Glutamatergic neuron (in vitro differentiated cells): ENCODE results near the gene MYOF. TPM values are rescaled to one million over a fixed set of nuclear protein-coding genes. Genes with fewer than 3 reads are reported as not detected.

Experiments used
- DNase-seq: peaks from one replicate; pipeline ENCODE4 v3.0.0; 2022
- H3K27ac Mint-ChIP-seq: one replicate; pipeline ENCODE4 v1.8.0; 2020; ENCODE audit warnings: mild to moderate bottlenecking, mixed read lengths, inconsistent platforms; ENCODE audit not compliant: unreplicated experiment
- H3K27me3 Mint-ChIP-seq: one replicate; pipeline ENCODE4 v1.8.0; 2020; ENCODE audit warnings: mild to moderate bottlenecking, moderate library complexity, mixed read lengths, inconsistent platforms; ENCODE audit not compliant: unreplicated experiment
- H3K36me3 Mint-ChIP-seq: one replicate; pipeline ENCODE4 v1.8.0; 2020; ENCODE audit warnings: mild to moderate bottlenecking, mixed read lengths, inconsistent platforms; ENCODE audit not compliant: unreplicated experiment
- H3K4me1 Mint-ChIP-seq: one replicate; pipeline ENCODE4 v1.8.0; 2020; ENCODE audit warnings: mild to moderate bottlenecking, low read depth, mixed read lengths, inconsistent platforms; ENCODE audit not compliant: unreplicated experiment
- H3K4me3 Mint-ChIP-seq: one replicate; pipeline ENCODE4 v1.8.0; 2020; ENCODE audit warnings: mild to moderate bottlenecking, mixed read lengths, inconsistent platforms; ENCODE audit not compliant: unreplicated experiment
- H3K9me3 Mint-ChIP-seq: one replicate; pipeline ENCODE4 v1.8.0; 2020; ENCODE audit warnings: mild to moderate bottlenecking, moderate library complexity, mixed read lengths, inconsistent platforms; ENCODE audit not compliant: unreplicated experiment
- long read RNA-seq: library from polyadenylated mRNA; unstranded; transcript quantifications from one replicate; pipeline ENCODE4 v2.0.0, GENCODE V29; 2020; ENCODE audit not compliant: unreplicated experiment
- total RNA-seq: library from RNA; stranded (reverse); fragmentation: NEBNext Ultra II Directional; extraction: Animal tissue kit (Norgen Biotek cat#: 25700); gene quantifications from one replicate; pipeline ENCODE4 v1.2.1, GENCODE V29; 2021; ENCODE audit not compliant: unreplicated experiment
- TF ChIP-seq, protein P1 (sequence below): fragments of 200-600 bp; sonication (generic); IDR thresholded peaks from one replicate; pipeline ENCODE4 v1.5.0; 2021; ENCODE audit not compliant: partially characterized antibody, unreplicated experiment

Gene MYOF, protein sequence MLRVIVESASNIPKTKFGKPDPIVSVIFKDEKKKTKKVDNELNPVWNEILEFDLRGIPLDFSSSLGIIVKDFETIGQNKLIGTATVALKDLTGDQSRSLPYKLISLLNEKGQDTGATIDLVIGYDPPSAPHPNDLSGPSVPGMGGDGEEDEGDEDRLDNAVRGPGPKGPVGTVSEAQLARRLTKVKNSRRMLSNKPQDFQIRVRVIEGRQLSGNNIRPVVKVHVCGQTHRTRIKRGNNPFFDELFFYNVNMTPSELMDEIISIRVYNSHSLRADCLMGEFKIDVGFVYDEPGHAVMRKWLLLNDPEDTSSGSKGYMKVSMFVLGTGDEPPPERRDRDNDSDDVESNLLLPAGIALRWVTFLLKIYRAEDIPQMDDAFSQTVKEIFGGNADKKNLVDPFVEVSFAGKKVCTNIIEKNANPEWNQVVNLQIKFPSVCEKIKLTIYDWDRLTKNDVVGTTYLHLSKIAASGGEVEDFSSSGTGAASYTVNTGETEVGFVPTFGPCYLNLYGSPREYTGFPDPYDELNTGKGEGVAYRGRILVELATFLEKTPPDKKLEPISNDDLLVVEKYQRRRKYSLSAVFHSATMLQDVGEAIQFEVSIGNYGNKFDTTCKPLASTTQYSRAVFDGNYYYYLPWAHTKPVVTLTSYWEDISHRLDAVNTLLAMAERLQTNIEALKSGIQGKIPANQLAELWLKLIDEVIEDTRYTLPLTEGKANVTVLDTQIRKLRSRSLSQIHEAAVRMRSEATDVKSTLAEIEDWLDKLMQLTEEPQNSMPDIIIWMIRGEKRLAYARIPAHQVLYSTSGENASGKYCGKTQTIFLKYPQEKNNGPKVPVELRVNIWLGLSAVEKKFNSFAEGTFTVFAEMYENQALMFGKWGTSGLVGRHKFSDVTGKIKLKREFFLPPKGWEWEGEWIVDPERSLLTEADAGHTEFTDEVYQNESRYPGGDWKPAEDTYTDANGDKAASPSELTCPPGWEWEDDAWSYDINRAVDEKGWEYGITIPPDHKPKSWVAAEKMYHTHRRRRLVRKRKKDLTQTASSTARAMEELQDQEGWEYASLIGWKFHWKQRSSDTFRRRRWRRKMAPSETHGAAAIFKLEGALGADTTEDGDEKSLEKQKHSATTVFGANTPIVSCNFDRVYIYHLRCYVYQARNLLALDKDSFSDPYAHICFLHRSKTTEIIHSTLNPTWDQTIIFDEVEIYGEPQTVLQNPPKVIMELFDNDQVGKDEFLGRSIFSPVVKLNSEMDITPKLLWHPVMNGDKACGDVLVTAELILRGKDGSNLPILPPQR (N-terminal part only)
- 0.42 TPM for total RNA-seq
- long read RNA-seq: 0 reads

DNA sequence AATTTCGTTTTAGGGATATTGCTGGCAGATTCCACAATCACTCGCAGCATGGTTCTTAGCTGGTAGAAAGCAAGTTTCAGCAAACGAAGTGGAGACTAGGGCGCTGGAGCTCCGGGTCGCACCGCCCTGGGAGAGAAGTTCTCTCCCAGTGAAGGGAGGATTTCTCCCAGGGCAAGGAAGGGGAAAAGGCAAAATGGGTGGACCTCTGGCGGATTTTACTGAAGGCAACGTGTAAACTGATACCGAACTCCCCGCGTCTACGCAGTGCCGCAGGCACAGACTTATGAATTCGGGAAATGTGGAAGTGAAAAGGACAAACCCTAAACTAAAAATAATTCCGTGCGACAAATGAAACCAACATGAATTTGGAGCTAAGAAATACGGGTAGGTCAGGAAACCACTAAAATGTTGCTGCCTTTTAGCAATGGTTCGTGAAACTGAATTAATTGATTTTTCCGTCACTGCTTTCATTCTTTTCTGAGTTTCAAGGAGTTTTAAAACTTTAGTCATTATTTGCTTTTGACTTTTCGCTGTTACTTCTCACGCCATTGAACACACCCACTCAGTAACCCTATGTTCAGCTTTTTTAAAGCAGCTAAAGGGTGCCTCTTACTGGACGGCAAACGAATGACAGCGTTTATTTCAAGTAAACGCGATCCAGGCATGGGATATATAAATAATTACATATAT lies at the start of gene MYOF:
TSS of gene MYOF (minus strand) at position 190 of the 690 bp plus-strand sequence. CDS start at position 50, 140 bp downstream.
- TF ChIP-seq, protein P1, sequence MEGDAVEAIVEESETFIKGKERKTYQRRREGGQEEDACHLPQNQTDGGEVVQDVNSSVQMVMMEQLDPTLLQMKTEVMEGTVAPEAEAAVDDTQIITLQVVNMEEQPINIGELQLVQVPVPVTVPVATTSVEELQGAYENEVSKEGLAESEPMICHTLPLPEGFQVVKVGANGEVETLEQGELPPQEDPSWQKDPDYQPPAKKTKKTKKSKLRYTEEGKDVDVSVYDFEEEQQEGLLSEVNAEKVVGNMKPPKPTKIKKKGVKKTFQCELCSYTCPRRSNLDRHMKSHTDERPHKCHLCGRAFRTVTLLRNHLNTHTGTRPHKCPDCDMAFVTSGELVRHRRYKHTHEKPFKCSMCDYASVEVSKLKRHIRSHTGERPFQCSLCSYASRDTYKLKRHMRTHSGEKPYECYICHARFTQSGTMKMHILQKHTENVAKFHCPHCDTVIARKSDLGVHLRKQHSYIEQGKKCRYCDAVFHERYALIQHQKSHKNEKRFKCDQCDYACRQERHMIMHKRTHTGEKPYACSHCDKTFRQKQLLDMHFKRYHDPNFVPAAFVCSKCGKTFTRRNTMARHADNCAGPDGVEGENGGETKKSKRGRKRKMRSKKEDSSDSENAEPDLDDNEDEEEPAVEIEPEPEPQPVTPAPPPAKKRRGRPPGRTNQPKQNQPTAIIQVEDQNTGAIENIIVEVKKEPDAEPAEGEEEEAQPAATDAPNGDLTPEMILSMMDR: peak; percentile 43
- H3K4me1 Mint-ChIP-seq: no peaks in the 10 kb centered on the region
- H3K4me3 Mint-ChIP-seq: peak within 1 kb of the TSS; percentile 81
- H3K36me3 Mint-ChIP-seq: no peaks in the 10 kb centered on the region
- no peak for DNase-seq
- no peaks in the 10 kb centered on the region for H3K9me3 Mint-ChIP-seq
- H3K27me3 Mint-ChIP-seq: no peaks in the 10 kb centered on the region
- H3K27ac Mint-ChIP-seq: no peak within 1 kb of the TSS

DNA sequence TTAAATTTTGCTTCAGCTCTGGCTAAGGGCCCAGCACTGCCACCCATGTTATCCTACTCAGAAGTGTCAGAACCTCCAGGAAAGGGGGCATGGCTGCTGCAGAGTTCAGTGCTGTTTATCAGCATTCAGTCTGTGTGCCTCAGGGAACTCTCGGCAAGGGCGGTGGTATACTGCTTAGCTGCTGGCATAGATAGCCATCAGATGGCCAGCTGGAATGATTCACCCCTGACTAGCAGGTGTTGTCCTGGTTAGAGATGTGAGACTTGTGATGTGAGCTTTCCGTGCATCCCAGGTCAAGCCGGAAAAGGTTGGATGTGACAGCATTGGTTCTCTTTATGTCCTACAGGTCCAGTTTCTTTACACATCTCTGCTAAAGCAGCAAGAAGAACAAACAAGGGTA lies 36.4 kb upstream of the MYOF start:
- H3K36me3 Mint-ChIP-seq: peaks cover 17% of the 10 kb centered on the region
- H3K27ac Mint-ChIP-seq: no peak overlapping the region
- peaks cover 3% of the 10 kb centered on the region for H3K9me3 Mint-ChIP-seq
- TF ChIP-seq, protein P1: no peak
- H3K4me3 Mint-ChIP-seq: no peak overlapping the region
- no peaks in the 10 kb centered on the region for H3K4me1 Mint-ChIP-seq
- no peak for DNase-seq
- peaks cover 1% of the 10 kb centered on the region for H3K27me3 Mint-ChIP-seq

DNA sequence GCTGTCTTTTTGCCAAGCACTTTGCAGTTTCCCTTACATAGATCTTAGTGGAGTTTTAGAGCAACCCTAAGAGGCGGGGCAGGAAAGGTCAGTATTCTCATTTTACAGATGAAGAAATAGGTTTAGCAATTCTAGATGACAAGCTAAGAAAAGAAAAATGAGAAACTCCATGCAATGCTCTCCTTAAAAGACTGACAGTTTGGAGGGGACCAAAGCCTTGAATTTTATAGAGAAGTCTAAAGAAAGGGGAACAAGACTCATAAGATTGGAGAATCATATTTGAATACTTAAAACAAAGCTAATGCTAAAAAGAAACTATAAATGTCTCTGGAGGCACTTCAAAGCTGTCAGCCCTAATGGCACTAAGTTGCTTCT lies 33.9 kb upstream of the MYOF start:
- TF ChIP-seq, protein P1: no peak
- Mint-ChIP-seq H3K4me1 (no peaks in the 10 kb centered on the region), H3K27me3 (peaks cover 1% of the 10 kb centered on the region), H3K36me3 (peaks cover 10% of the 10 kb centered on the region), H3K27ac (no peak overlapping the region), H3K9me3 (no peaks in the 10 kb centered on the region), H3K4me3 (no peak overlapping the region)
- no peak for DNase-seq

DNA sequence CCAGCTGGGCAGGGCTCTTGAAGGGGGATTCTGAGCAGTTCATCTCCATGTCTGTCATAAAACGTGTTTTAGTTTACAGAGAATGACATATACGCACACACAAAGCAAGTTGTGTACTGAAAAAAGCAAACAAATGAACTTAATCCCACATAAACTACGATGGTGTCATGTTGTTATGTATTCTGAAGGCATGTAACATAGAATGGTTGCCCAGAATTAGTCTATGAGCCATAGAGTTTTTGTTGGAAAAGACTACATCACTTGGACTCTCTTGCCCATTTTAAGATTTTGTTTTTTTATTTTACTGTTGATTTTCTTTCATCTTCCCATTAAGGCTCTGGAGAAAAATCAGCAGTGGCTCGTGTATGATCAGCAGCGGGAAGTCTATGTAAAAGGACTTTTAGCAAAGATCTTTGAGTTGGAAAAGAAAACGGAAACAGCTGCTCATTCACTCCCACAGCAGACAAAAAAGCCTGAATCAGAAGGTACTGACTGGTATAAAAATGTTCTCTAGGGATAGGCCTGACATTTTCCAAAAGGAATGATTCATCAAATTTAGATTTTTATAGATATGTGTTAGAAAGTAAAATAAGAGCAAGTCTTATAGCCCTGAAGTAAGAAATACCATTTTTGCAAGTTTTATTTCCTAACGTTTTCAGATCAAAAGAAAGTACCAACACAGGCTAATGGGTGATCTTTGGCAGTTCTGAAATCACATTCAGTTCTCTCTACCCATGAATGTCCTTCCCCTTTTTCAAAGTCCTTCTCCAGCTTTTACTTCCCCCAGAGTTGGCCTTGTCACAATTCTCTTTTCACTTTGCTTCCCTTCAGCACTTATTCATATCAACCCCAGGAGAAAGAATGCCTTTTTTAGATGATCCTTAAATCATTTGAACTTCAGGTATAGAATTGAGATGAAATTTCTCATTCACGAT lies 33.2 kb upstream of the MYOF start:
- no peak overlapping the region for H3K4me3 Mint-ChIP-seq
- DNase-seq: no peak
- TF ChIP-seq, protein P1: no peak
- H3K27me3 Mint-ChIP-seq: peaks cover 1% of the 10 kb centered on the region
- H3K4me1 Mint-ChIP-seq: no peaks in the 10 kb centered on the region
- peaks cover 6% of the 10 kb centered on the region for H3K36me3 Mint-ChIP-seq
- H3K9me3 Mint-ChIP-seq: no peaks in the 10 kb centered on the region
- no peak overlapping the region for H3K27ac Mint-ChIP-seq
